ENCODE results near the gene CLDN5. TPM values are rescaled to one million over a fixed set of nuclear protein-coding genes. Genes with fewer than 3 reads are reported as not detected.

CLDN5 gene
- total RNA-seq, 2 donors from 2014 or later = 0.20 to 0.66 TPM

GRCh38 chr22:19492504-19493174 is 31.6 kb downstream of the CLDN5 start:
- Histone ChIP-seq H3K9ac (ENCODE audit: extremely low read depth, low read length, poor library complexity, severe bottlenecking) (no peak overlapping the region), H3K27me3 (ENCODE audit: control insufficient read depth, insufficient read depth, low read length, poor library complexity, severe bottlenecking) (no peaks in the 10 kb centered on the region), H3K4me1 (ENCODE audit: control insufficient read depth, insufficient read depth, low read length) (no peaks in the 10 kb centered on the region), H3K36me3 (ENCODE audit: control insufficient read depth, insufficient read depth, low read length) (peaks cover 58% of the 10 kb centered on the region), H3K9me3 (ENCODE audit: control insufficient read depth, low read length) (no peaks in the 10 kb centered on the region), H3K27ac (ENCODE audit: low read depth, low read length) (no peak overlapping the region), H3K4me3 (ENCODE audit: low read length) (no peak overlapping the region)
- 90 to 91% methylated on average over 5 to 6 of the region's 6 CpGs for WGBS, 2 experiments (ENCODE audit: insufficient coverage in 1 of 2, insufficient read length in 1 of 2)
- Mint-ChIP-seq H3K36me3 (ENCODE audit: low read depth) (peaks cover 24% of the 10 kb centered on the region), H3K4me3 (no peak overlapping the region), H3K27ac (no peak overlapping the region), H3K9me3 (no peaks in the 10 kb centered on the region), H3K4me1 (no peaks in the 10 kb centered on the region), H3K27me3 (ENCODE audit: insufficient read depth) (no peaks in the 10 kb centered on the region)
- no peak for TF ChIP-seq CTCF (conservative IDR thresholded peaks at IDR 0.05)
- no peak for DNase-seq

- no peak for DNase-seq
- no peaks in the 10 kb centered on the region for H3K4me1 ChIP-seq (ENCODE audit: control insufficient read depth, insufficient read depth, low read length)
- H3K36me3 Mint-ChIP-seq (ENCODE audit: low read depth) = peaks cover 19% of the 10 kb centered on the region
- no peaks in the 10 kb centered on the region for H3K9me3 ChIP-seq (ENCODE audit: control insufficient read depth, low read length)
- TF ChIP-seq CTCF (conservative IDR thresholded peaks at IDR 0.05) = no peak
- H3K36me3 ChIP-seq (ENCODE audit: control insufficient read depth, insufficient read depth, low read length) = peaks cover 50% of the 10 kb centered on the region
- H3K27me3 ChIP-seq (ENCODE audit: control insufficient read depth, insufficient read depth, low read length, poor library complexity, severe bottlenecking) = no peaks in the 10 kb centered on the region
- no peaks in the 10 kb centered on the region for H3K4me1 Mint-ChIP-seq
- H3K9me3 Mint-ChIP-seq = no peaks in the 10 kb centered on the region
- H3K27me3 Mint-ChIP-seq (ENCODE audit: insufficient read depth) = no peaks in the 10 kb centered on the region
- H3K9ac ChIP-seq (ENCODE audit: extremely low read depth, low read length, poor library complexity, severe bottlenecking) = no peak overlapping the region
- no peak overlapping the region for H3K4me3 Mint-ChIP-seq
- H3K27ac Mint-ChIP-seq = no peak overlapping the region
- H3K27ac ChIP-seq (ENCODE audit: low read depth, low read length) = no peak overlapping the region
- WGBS, 2 experiments (ENCODE audit: insufficient coverage in 1 of 2, insufficient read length in 1 of 2) = 91 to 100% methylated on average over 3 to 4 of the region's 5 CpGs
- H3K4me3 ChIP-seq (ENCODE audit: low read length) = no peak overlapping the region
These were observed 33.5 kb downstream of the CLDN5 start for GRCh38 chr22:19490628-19491230.

GRCh38 chr22:19488884-19489843 is 35.0 kb downstream of the CLDN5 start:
- Histone ChIP-seq H3K27me3 (ENCODE audit: control insufficient read depth, insufficient read depth, low read length, poor library complexity, severe bottlenecking) (no peaks in the 10 kb centered on the region), H3K27ac (ENCODE audit: low read depth, low read length) (no peak overlapping the region), H3K36me3 (ENCODE audit: control insufficient read depth, insufficient read depth, low read length) (peaks cover 53% of the 10 kb centered on the region), H3K4me1 (ENCODE audit: control insufficient read depth, insufficient read depth, low read length) (no peaks in the 10 kb centered on the region), H3K9ac (ENCODE audit: extremely low read depth, low read length, poor library complexity, severe bottlenecking) (no peak overlapping the region), H3K9me3 (ENCODE audit: control insufficient read depth, low read length) (no peaks in the 10 kb centered on the region), H3K4me3 (ENCODE audit: low read length) (no peak overlapping the region)
- H3K9me3 Mint-ChIP-seq = no peaks in the 10 kb centered on the region
- WGBS, 2 experiments (ENCODE audit: insufficient coverage in 1 of 2, insufficient read length in 1 of 2) = 93 to 97% methylated on average over 3 to 6 of the region's 7 CpGs
- no peak overlapping the region for H3K4me3 Mint-ChIP-seq
- no peaks in the 10 kb centered on the region for H3K4me1 Mint-ChIP-seq
- no peak overlapping the region for H3K27ac Mint-ChIP-seq
- DNase-seq = no peak
- H3K27me3 Mint-ChIP-seq (ENCODE audit: insufficient read depth) = no peaks in the 10 kb centered on the region
- peaks cover 32% of the 10 kb centered on the region for H3K36me3 Mint-ChIP-seq (ENCODE audit: low read depth)
- no peak for TF ChIP-seq CTCF (conservative IDR thresholded peaks at IDR 0.05)

All from endodermal cell (in vitro differentiated cells).